Aorta (tissue), 5 donors: ENCODE results near the gene GM2A. TPM values are rescaled to one million over a fixed set of nuclear protein-coding genes. Genes with fewer than 3 reads are reported as not detected.

Experiments used
- ATAC-seq: fragments of 200-7000 bp; cut with Tn5 transposase; one replicate; pipeline ENCODE4 v1.9.1; 2022; ENCODE audit warnings: moderate library complexity; ENCODE audit not compliant: low FRiP score
- DNase-seq, 2 donors: peaks; one replicate each; pipeline ENCODE4 v3.0.0-alpha.2; 2020
- H3K27ac ChIP-seq, 2 donors: one replicate each; pipeline ENCODE4 v1.5.1; 2013; ENCODE audit warnings: low read length in 2 of 2, mild to moderate bottlenecking in 2 of 2, moderate library complexity in 2 of 2, control low read depth in 1 of 2, inconsistent platforms in 1 of 2, low read depth in 1 of 2
- H3K27me3 ChIP-seq, 2 donors: one replicate each; pipeline ENCODE4 v1.6.1; 2013; ENCODE audit warnings: control low read depth in 1 of 2, low read length in 1 of 2, mild to moderate bottlenecking in 1 of 2, moderate library complexity in 1 of 2; ENCODE audit not compliant: insufficient read depth in 2 of 2, control insufficient read depth in 1 of 2
- H3K36me3 ChIP-seq, 2 donors: one replicate each; pipeline ENCODE4 v1.6.1; 2013; ENCODE audit warnings: control low read depth in 1 of 2, low read length in 1 of 2, mild to moderate bottlenecking in 1 of 2; ENCODE audit not compliant: insufficient read depth in 2 of 2, control insufficient read depth in 1 of 2
- H3K4me1 ChIP-seq, 2 donors: one replicate each; pipeline ENCODE4 v1.6.1; 2013; ENCODE audit warnings: low read length in 2 of 2, control low read depth in 1 of 2, mild to moderate bottlenecking in 1 of 2, moderate library complexity in 1 of 2; ENCODE audit not compliant: insufficient read depth in 2 of 2, control insufficient read depth in 1 of 2
- H3K4me3 ChIP-seq, 2 donors: one replicate each; pipeline ENCODE4 v1.5.1; 2013; ENCODE audit warnings: low read length in 2 of 2, control low read depth in 1 of 2, mild to moderate bottlenecking in 1 of 2
- H3K9me3 ChIP-seq: one replicate; pipeline ENCODE4 v1.6.1; 2013; ENCODE audit warnings: mild to moderate bottlenecking, low read length; ENCODE audit not compliant: control insufficient read depth
- whole genome bisulfite sequencing, 2 donors: extraction: QIAGEN DNeasy Blood & Tissue Kit; methylation state at CpG; one replicate each; pipeline ENCODE4 v1.1.7; 2013; 5-methylcytosine and 5-hydroxymethylcytosine counted together
- intact Hi-C, 2 donors: fragments of 100-400 bp; cut with DNase I; formaldehyde crosslinking; loops; one replicate each; pipeline versions ENCODE4 v1.14.2 to v1.15.0; 2022
- polyA plus RNA-seq, 2 donors: library from polyadenylated mRNA; stranded (reverse); fragments of 200-250 nt; gene quantifications; one replicate each; pipeline ENCODE4 v1.2.3, GENCODE V29; 2013
- total RNA-seq, 2 donors: library from RNA; stranded (reverse); fragmentation: NEBNext Ultra II Directional; extraction: Animal tissue kit (Norgen Biotek cat#: 25700); gene quantifications; one replicate each; pipeline ENCODE4 v1.2.1, GENCODE V29; 2021
- donor health status: healthy with polysubstance abuse.
- donor health status: Bipolar disorder and iron deficiency.
- donor health status: DM: no; HTN: no; CAD: no.
- donor health status: DM: no; HTN: no; CAD: no.
- donor health status: DM: yes; HTN: yes; CAD: no.

Gene GM2A
- total and polyA plus RNA-seq, 4 donors, result 13.7 to 32.7 (median 21.1) TPM

DNA sequence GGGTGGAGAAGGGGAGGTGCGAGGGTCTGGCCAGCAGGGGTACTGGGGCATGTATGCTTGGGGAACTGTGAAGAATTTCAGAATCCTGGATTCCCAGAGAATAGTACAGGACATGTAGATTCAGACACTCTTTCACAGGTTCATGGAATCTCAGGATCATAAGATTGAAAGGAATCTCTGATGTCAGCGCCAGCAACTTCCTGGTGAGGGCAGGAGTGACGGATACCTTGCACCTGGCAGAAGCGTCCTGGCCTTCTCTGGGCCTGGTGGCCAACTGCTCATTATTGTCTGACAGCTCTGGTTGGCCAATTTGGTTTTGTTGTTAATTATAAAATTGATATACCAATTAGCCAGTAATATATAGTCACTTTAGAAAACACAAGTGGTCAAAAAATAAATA is 6.9 kb downstream of the GM2A start:
- intact Hi-C loops, result loop anchor here in 1 of 2 donors (10.0 kb wide), 1 partner anchor 515 kb away; the partner anchor contains the start of gene G3BP1
- WGBS, 2 donors, result 94 to 98% methylated on average over 4 of the region's 4 CpGs

DNA sequence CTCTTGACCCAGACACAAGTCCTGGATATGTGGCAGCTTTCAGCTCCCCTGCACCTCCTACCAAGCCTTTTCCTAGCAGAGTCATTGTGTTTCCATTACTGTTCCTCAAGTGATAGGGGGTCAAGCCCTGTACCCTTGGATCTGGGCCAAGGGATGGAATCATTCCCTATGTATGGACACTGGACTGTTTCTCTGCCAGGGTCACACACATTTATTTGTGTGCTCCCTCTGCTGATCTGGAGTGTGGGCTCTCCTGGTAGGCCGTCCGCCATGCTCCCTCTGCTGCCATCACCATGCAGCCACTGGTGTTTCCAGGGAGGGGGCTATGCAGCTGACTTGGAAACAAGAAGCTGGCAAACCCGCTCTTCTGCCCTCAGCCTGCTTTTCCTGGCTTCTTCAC is 9.5 kb downstream of the GM2A start:
- Histone ChIP-seq H3K27me3 (no peaks in the 10 kb centered on the region), H3K4me3 (no peak overlapping the region), H3K9me3 (no peaks in the 10 kb centered on the region), H3K4me1 (no peaks in the 10 kb centered on the region), H3K36me3 (peaks cover 0 to 1% of the 10 kb centered on the region in 2 donors), H3K27ac (no peak overlapping the region)
- intact Hi-C loops, result no loop called here
- 97 to 98% methylated on average over 3 of the region's 3 CpGs for WGBS, 2 donors
- DNase-seq, result no peak
- no peak for ATAC-seq

More for the DNA sequence above, 6.9 kb downstream of the GM2A start:
- no peak for ATAC-seq
- H3K9me3 ChIP-seq, result no peaks in the 10 kb centered on the region
- H3K27me3 ChIP-seq, result no peaks in the 10 kb centered on the region
- no peaks in the 10 kb centered on the region for H3K4me1 ChIP-seq
- DNase-seq, result no peak
- no peak overlapping the region for H3K27ac ChIP-seq
- H3K4me3 ChIP-seq, result no peak overlapping the region
- H3K36me3 ChIP-seq, result no peaks in the 10 kb centered on the region

DNA sequence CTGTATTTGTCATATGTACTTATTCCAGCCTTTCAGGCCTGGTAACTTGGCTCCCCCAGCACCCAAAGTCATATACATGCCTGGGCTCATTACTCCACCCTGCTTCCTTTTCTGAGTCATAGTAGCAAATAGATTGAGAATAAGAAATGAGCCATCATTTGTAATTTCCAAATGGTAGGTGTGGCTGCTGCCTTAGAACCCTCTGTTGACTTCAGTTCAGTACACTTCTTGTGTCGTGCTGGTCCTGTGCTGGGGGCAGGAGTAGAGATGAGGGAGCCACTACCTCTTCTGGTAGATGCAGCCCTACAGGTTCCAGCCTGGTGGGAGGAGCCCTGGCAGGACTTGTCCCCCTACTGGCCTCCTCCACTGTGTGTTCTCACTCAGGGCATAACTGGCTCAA is 11.1 kb downstream of the GM2A start:
- Histone ChIP-seq H3K4me3 (no peak overlapping the region), H3K36me3 (peaks cover 3 to 4% of the 10 kb centered on the region in 2 donors), H3K4me1 (no peaks in the 10 kb centered on the region), H3K9me3 (no peaks in the 10 kb centered on the region), H3K27ac (no peak overlapping the region), H3K27me3 (no peaks in the 10 kb centered on the region)
- DNase-seq, result no peak
- peak; percentile 49 for ATAC-seq
- intact Hi-C loops, result no loop called here
- WGBS, 2 donors, result 71 to 83% methylated on average over 1 of the region's 1 CpG

DNA sequence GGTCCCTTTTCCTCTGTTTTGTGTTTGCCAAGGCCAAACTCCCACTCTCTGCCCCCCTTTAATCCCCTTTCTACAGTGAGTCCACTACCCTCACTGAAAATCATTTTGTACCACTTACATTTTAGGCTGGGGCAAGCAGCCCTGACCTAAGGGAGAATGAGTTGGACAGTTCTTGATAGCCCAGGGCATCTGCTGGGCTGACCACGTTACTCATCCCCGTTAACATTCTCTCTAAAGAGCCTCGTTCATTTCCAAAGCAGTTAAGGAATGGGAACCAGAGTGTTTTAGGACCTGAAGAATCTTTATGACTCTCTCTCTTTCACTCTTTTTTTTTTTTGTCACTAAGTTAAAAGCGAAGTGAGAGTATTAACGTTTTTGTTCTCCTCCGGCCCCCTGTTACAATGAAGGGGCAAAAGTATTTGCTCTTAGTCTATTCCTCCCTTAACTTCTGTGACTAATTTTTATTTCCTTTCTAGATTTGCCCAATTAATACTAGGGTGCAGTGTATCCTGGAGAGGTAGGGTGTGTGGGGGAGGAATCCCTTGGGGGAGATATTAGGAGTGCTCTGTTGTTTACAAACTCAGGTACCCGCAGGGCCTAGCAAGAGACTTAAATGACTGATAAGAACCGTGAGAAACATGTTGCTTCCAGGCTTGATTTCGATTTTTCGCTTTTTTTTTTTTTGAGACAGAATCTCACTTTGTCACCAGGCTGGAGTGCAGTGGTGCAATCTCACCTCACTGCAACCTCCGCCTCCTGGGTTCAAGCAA is 14.7 kb downstream of the GM2A start:
- Histone ChIP-seq H3K36me3 (peaks cover 3 to 4% of the 10 kb centered on the region in 2 donors), H3K4me1 (no peaks in the 10 kb centered on the region), H3K27me3 (no peaks in the 10 kb centered on the region), H3K27ac (no peak overlapping the region), H3K9me3 (no peaks in the 10 kb centered on the region), H3K4me3 (no peak overlapping the region)
- intact Hi-C loops, result no loop called here
- 89 to 91% methylated on average over 11 of the region's 11 CpGs for WGBS, 2 donors
- DNase-seq (no peak), ATAC-seq (no peak)

DNA sequence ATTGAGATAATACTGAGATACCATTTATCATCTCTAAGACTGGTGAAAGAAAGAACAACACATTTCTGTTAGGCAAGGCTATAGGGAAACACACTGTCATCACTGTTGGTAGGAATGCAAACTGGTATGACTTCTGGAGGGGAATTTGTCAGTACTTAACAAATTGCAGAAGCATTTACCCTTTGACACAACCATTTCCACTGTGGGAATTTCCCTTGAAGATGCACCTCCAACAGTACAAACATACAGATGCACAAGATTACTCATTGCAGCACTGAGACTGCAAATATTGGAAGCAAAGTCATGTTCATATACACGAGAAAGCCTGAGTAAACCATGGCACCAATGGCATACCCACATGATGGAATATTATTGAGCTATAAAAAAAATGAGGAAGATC is 17.6 kb downstream of the GM2A start:
- Histone ChIP-seq H3K27me3 (no peaks in the 10 kb centered on the region), H3K4me1 (no peaks in the 10 kb centered on the region), H3K36me3 (peaks cover 3 to 4% of the 10 kb centered on the region in 2 donors), H3K4me3 (no peak overlapping the region), H3K9me3 (no peaks in the 10 kb centered on the region), H3K27ac (no peak overlapping the region)
- DNase-seq (no peak), ATAC-seq (no peak)
- WGBS, 2 donors, result 66 to 80% methylated on average over 1 of the region's 1 CpG
- intact Hi-C loops, result no loop called here

DNA sequence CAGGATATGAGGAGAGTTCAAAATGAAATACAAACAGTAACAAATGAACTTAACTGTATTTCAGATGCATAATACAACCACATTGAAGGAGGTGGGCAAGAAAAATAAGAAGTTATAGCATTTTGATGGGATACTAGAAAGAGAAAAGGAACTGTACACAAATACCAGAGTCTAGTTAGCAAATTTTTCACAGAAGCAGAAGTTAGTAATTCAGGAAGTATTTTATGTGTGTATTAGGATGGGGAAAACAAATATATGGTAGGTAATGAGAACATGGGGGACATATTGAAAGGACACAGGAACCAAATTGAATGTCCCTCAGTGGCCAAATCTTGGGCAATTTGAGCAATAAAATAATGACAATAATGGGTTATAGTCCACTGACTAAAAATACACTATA is 18.4 kb downstream of the GM2A start:
- H3K4me1 ChIP-seq, result no peaks in the 10 kb centered on the region
- H3K27me3 ChIP-seq, result no peaks in the 10 kb centered on the region
- DNase-seq (no peak), ATAC-seq (no peak)
- peaks cover 3 to 4% of the 10 kb centered on the region in 2 donors for H3K36me3 ChIP-seq
- no peak overlapping the region for H3K27ac ChIP-seq
- H3K9me3 ChIP-seq, result no peaks in the 10 kb centered on the region
- no peak overlapping the region for H3K4me3 ChIP-seq
- intact Hi-C loops, result no loop called here

DNA sequence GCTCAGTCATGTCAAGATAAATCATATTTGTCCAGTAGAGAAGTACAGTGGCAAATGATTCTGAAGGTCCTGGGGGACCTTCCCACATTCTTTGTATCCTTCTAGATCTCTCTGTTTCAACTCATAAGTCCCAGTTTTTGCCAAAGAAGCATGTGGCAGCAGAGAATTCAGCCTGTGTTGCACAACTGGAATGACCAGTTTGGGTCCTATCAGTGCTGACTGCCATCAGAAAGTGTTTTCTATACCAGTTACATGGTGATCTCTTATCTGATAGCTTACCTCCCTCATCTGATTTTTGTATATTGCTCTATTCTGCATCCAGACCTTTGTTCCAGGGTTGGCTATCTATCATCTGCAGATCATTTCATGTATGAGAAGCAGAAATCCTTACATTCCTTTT is 21.7 kb downstream of the GM2A start:
- intact Hi-C loops, result no loop called here
- no peaks in the 10 kb centered on the region for H3K36me3 ChIP-seq
- no peaks in the 10 kb centered on the region for H3K4me1 ChIP-seq
- no peak overlapping the region for H3K4me3 ChIP-seq
- no peak overlapping the region for H3K27ac ChIP-seq
- no peak for DNase-seq
- no peak for ATAC-seq
- H3K9me3 ChIP-seq, result no peaks in the 10 kb centered on the region
- no peaks in the 10 kb centered on the region for H3K27me3 ChIP-seq

DNA sequence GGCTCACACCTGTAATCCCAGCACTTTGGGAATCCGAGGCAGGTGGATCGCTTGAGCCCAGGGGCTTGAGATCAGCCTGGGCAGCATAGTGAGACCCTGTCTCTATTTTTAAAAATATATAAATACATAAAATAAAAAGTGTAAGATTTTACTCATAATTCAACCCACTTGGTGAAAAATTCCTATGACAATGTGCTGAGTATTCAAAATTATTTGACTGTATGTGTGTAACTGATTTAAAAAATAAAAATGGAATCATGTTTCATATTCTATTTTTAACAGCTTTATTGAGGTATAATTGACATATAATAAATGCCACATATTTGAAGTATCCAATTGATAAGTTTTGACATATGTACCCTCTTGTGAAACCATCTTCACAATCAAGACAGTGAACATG is 22.8 kb downstream of the GM2A start:
- H3K27ac ChIP-seq, result no peak overlapping the region
- intact Hi-C loops, result no loop called here
- no peaks in the 10 kb centered on the region for H3K9me3 ChIP-seq
- no peaks in the 10 kb centered on the region for H3K27me3 ChIP-seq
- 87 to 94% methylated on average over 2 of the region's 2 CpGs for WGBS, 2 donors
- no peak for DNase-seq
- H3K36me3 ChIP-seq, result no peaks in the 10 kb centered on the region
- H3K4me3 ChIP-seq, result no peak overlapping the region
- no peak for ATAC-seq
- no peaks in the 10 kb centered on the region for H3K4me1 ChIP-seq

DNA sequence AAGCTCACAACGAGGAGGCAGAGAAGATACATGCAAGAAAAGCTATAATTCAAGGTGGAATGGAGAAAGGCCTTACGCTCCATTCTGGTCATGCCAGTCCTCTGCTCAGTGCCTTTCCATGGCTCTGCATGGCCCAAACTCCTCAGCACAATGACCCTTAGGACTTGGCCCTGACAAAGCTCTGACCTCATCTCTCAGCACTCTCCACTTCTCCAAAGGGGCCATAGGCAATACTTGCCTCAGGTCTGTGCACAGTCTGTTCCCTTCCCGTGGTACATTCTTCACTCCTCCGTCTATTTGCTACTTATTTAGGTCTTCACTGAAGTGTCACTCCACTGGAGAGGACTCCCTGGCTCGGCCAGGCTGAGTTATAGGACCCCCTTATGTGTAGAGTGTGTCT is 25.9 kb downstream of the GM2A start:
- 75 to 76% methylated on average over 5 of the region's 5 CpGs for WGBS, 2 donors

More for the DNA sequence above, 25.9 kb downstream of the GM2A start:
- DNase-seq, result no peak
- no peaks in the 10 kb centered on the region for H3K9me3 ChIP-seq
- intact Hi-C loops, result no loop called here
- H3K4me3 ChIP-seq, result no peak overlapping the region
- ATAC-seq, result no peak
- no peak overlapping the region for H3K27ac ChIP-seq
- no peaks in the 10 kb centered on the region for H3K27me3 ChIP-seq
- H3K4me1 ChIP-seq, result no peaks in the 10 kb centered on the region
- no peaks in the 10 kb centered on the region for H3K36me3 ChIP-seq
